DND-41 (cell line): ENCODE results near the gene NFIB.

Source experiments
- CTCF ChIP-seq: IDR thresholded peaks from 2 replicates; pipeline ENCODE4 v1.5.1; 2012; ENCODE audit warnings: borderline replicate concordance, low read length, moderate library complexity, mild to moderate bottlenecking; ENCODE audit not compliant: poor library complexity, severe bottlenecking; ENCODE audit errors: extremely low read depth
- EZH2 ChIP-seq: IDR thresholded peaks from 3 replicates; pipeline ENCODE4 v1.6.1; 2012; ENCODE audit warnings: borderline replicate concordance, low read depth, mild to moderate bottlenecking, moderate library complexity, low read length, inconsistent platforms; ENCODE audit not compliant: severe bottlenecking

GRCh38 chr9:14320271-14321181 lies 6.6 kb upstream of the NFIB start:
- TF ChIP-seq CTCF (no peak), EZH2 (no peak)
